Neural crest cell (in vitro differentiated cells): Measurements from ENCODE around the gene SESN1. TPM values are rescaled to one million over a fixed set of nuclear protein-coding genes. Genes with fewer than 3 reads are reported as not detected.

Source experiments
- DNase-seq: peaks from one replicate; pipeline ENCODE4 v3.0.0; 2021; ENCODE audit warnings: low read depth, mixed read lengths, low spot score
- H3K27ac Mint-ChIP-seq: one replicate; pipeline ENCODE4 v1.8.0; 2021; ENCODE audit warnings: mild to moderate bottlenecking, mixed read lengths; ENCODE audit not compliant: unreplicated experiment
- H3K27me3 Mint-ChIP-seq: 2 replicates; pipeline ENCODE4 v1.8.0; 2021; ENCODE audit warnings: low read depth, mild to moderate bottlenecking, mixed read lengths
- H3K36me3 Mint-ChIP-seq: 2 replicates; pipeline ENCODE4 v1.8.0; 2021; ENCODE audit warnings: low read depth, mild to moderate bottlenecking, mixed read lengths
- H3K4me1 Mint-ChIP-seq: 2 replicates; pipeline ENCODE4 v1.8.0; 2021; ENCODE audit warnings: mixed read lengths
- H3K4me3 Mint-ChIP-seq: one replicate; pipeline ENCODE4 v1.8.0; 2021; ENCODE audit warnings: mild to moderate bottlenecking, mixed read lengths
- H3K9me3 Mint-ChIP-seq: 2 replicates; pipeline ENCODE4 v1.8.0; 2021; ENCODE audit warnings: mixed read lengths
- total RNA-seq: library from RNA; stranded (reverse); gene quantifications from 2 replicates; pipeline ENCODE4 v1.2.1, GENCODE V29; 2021
- TF ChIP-seq, protein P1 (sequence below): fragments of 200-600 bp; sonication (generic); conservative IDR thresholded peaks from 2 replicates; pipeline ENCODE4 v1.5.0; 2021; ENCODE audit warnings: antibody characterized with exemption, mild to moderate bottlenecking

SESN1 gene
- total RNA-seq, 1 donor from 2014 or later: 11.5 TPM

DNA sequence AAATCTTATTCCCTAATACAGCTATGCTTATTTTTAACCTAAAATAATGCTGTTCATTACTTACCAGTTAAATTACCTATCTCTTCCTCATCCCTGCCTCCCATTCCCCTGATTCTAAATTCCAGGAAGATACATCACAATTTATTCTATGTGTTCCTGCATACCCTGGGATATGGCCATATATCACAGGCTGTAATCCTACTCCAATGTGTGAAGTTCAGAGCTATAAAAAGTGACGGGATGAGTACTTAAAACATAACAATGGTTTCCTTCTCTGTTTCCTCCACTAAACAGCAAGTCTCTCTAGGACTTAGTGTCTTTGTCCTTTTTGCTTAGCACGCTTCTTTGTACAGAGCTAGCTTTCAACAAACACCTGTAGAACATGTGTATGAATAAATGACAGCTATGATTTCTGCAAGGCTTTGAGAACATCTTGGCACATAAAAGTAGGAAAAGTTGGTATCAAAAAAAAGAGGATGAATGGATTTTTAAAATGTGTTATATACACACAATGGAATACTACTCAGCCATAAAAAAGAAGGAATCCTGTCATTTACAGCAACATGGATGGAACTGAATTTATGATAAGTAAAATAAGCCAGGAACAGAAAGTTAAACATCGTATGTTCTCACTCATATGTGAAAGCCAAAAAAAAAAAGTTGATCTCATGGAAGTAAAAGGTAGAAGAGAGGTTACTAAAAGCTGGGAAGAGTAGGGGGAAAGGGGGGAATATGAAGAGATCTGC, 45.8 kb downstream of the SESN1 start:
- H3K9me3 Mint-ChIP-seq: peaks cover 15% of the 10 kb centered on the region
- H3K27me3 Mint-ChIP-seq: no peaks in the 10 kb centered on the region
- H3K4me1 Mint-ChIP-seq: peaks cover 34% of the 10 kb centered on the region
- DNase-seq: no peak
- no peak overlapping the region for H3K27ac Mint-ChIP-seq
- H3K4me3 Mint-ChIP-seq: no peak overlapping the region
- TF ChIP-seq, protein P1, sequence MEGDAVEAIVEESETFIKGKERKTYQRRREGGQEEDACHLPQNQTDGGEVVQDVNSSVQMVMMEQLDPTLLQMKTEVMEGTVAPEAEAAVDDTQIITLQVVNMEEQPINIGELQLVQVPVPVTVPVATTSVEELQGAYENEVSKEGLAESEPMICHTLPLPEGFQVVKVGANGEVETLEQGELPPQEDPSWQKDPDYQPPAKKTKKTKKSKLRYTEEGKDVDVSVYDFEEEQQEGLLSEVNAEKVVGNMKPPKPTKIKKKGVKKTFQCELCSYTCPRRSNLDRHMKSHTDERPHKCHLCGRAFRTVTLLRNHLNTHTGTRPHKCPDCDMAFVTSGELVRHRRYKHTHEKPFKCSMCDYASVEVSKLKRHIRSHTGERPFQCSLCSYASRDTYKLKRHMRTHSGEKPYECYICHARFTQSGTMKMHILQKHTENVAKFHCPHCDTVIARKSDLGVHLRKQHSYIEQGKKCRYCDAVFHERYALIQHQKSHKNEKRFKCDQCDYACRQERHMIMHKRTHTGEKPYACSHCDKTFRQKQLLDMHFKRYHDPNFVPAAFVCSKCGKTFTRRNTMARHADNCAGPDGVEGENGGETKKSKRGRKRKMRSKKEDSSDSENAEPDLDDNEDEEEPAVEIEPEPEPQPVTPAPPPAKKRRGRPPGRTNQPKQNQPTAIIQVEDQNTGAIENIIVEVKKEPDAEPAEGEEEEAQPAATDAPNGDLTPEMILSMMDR: no peak
- peaks cover 18% of the 10 kb centered on the region for H3K36me3 Mint-ChIP-seq

DNA sequence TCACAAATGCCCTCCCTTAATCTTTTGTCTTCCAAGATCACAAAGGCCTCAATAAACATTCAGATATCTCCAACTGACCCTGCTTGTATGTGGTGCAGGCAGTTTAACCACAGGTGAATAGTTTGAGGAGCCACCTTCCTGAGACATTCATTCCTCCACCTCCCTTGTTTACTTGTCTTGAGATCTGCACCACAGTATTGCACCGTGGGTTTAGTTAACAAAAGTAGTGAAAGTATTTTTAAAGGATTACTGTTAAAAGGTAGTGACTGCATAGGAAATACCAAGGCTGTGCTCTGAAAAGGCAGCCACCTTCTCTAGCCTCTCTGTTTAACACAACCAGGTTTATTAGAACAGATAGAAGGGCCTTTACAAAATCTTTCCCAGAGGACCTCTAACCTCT, 46.5 kb downstream of the SESN1 start:
- peaks cover 24% of the 10 kb centered on the region for H3K36me3 Mint-ChIP-seq
- TF ChIP-seq, protein P1: no peak
- H3K4me3 Mint-ChIP-seq: no peak overlapping the region
- H3K9me3 Mint-ChIP-seq: peaks cover 21% of the 10 kb centered on the region
- no peak for DNase-seq
- peaks cover 28% of the 10 kb centered on the region for H3K4me1 Mint-ChIP-seq
- no peaks in the 10 kb centered on the region for H3K27me3 Mint-ChIP-seq
- H3K27ac Mint-ChIP-seq: no peak overlapping the region

DNA sequence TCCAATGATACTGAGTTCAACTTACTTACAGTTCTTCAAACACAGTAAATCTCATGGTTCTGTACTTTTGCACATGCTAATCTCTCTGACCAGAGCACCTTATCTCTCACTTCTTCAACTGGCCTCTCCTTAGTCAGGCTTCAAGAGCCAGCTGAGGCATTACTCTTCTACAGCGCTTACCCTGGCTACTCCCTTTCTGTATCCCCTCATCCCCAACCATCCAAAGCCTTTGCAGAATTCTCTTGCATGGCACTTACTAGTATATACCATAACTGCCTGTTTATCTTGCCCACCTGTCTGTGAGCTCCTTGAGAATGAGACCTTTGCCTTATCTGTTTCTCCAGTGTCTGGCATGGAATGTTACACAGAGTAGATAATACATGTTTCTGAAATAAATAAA, 49.2 kb downstream of the SESN1 start:
- no peak overlapping the region for H3K4me3 Mint-ChIP-seq
- peaks cover 26% of the 10 kb centered on the region for H3K36me3 Mint-ChIP-seq
- H3K27me3 Mint-ChIP-seq: no peaks in the 10 kb centered on the region
- no peak for DNase-seq
- H3K4me1 Mint-ChIP-seq: peaks cover 11% of the 10 kb centered on the region
- no peak overlapping the region for H3K27ac Mint-ChIP-seq
- TF ChIP-seq, protein P1: no peak
- peaks cover 21% of the 10 kb centered on the region for H3K9me3 Mint-ChIP-seq

DNA sequence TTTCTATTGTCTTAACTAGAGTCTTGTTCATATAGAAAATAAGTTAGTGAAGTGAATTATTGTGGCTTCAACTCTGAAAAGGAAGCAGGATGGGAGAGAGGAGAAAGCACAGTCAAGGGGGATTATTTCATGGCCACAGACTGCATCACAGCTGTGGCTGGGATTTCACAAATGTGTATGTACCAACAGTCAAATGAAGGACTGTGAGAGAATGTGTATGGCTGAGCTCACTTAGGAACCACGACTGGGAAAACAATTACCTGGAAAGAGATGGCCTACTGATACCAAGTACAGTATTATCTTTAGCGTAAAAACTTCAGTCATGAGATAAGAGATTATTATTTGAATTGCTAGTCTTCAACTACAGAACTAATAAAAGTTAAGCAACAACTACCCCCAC, 54.9 kb downstream of the SESN1 start:
- Mint-ChIP-seq H3K4me1 (no peaks in the 10 kb centered on the region), H3K4me3 (no peak overlapping the region), H3K27me3 (no peaks in the 10 kb centered on the region), H3K36me3 (peaks cover 10% of the 10 kb centered on the region), H3K27ac (no peak overlapping the region), H3K9me3 (peaks cover 6% of the 10 kb centered on the region)
- no peak for DNase-seq
- TF ChIP-seq, protein P1: no peak

DNA sequence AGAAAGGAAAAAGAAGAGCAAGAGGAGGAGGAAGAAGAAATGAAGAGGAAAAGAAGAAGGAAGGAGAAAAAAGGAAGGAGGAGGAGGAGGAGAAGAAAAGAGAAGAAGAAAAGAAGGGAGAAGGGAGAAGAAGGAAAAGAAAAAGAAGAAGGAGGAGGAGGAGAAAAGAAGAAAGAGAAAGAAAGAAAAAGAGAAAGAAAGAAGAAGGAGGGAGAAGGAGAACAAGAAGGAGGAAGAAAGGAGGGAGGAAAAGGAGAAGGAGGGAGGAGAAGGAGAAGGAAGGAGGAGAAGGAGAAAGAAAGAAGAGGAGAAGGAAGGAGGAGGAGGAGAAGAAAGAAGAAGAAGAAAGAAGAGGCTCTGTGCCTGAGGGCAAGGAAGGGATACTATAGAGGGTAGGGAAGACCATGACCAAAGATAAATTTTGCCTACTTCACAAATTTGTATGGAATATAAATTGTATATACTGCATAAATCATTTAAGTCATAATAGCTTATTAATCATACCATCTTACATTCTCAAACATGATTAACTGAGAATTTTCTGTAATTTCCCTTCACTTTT, 55.7 kb downstream of the SESN1 start:
- H3K36me3 Mint-ChIP-seq: peaks cover 7% of the 10 kb centered on the region
- TF ChIP-seq, protein P1: no peak
- no peaks in the 10 kb centered on the region for H3K4me1 Mint-ChIP-seq
- H3K27me3 Mint-ChIP-seq: no peaks in the 10 kb centered on the region
- H3K27ac Mint-ChIP-seq: no peak overlapping the region
- DNase-seq: no peak
- peaks cover 6% of the 10 kb centered on the region for H3K9me3 Mint-ChIP-seq
- H3K4me3 Mint-ChIP-seq: no peak overlapping the region
